ENCODE data around the gene FTO. TPM values are rescaled to one million over a fixed set of nuclear protein-coding genes. Genes with fewer than 3 reads are reported as not detected.

The FTO gene
- total and polyA plus RNA-seq, 5 donors from 2014 or later: 58.6 to 97.6 (median 93.4) TPM

DNA sequence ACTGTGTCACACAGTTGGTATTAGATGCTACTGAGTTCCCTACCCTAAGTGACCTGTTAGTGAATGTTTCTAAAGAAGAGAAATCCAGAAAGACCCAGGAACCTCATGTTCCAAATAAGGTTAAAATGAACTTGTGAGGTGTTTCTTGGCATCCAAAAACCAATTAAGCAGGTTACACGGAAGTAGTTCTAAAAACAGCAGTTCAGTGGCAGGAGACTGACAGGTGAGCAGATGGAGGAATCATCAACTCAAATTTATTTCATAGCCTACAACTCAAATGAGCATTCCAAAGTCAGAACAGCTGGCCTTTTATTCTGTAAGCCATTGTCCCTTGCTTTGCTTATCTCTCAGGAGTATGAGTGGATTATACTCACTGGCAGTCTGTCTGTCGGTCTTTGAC lies 394.3 kb downstream of the FTO start:
- Mint-ChIP-seq H3K36me3 (peaks cover 32% of the 10 kb centered on the region), H3K27ac (no peak overlapping the region), H3K9me3 (peaks cover 0 to 13% (median 1%) of the 10 kb centered on the region in 7 donors), H3K4me1 (peaks cover 0 to 4% (median 0%) of the 10 kb centered on the region in 4 donors), H3K4me3 (no peak overlapping the region), H3K27me3 (no peaks in the 10 kb centered on the region)
- Histone ChIP-seq H3K27ac (ENCODE audit: insufficient read depth, low read length, poor library complexity, severe bottlenecking) (no peak overlapping the region), H3K27me3 (ENCODE audit: control insufficient read depth, insufficient read depth, low read length) (no peaks in the 10 kb centered on the region), H3K4me1 (ENCODE audit: control insufficient read depth, insufficient read depth, low read length, poor library complexity, severe bottlenecking) (no peaks in the 10 kb centered on the region), H3K4me3 (ENCODE audit: low read depth, low read length) (no peak overlapping the region), H3K9me3 (ENCODE audit: control insufficient read depth in 2 of 2, low read length in 2 of 2) (no peaks in the 10 kb centered on the region), H3K36me3 (ENCODE audit: control insufficient read depth, insufficient read depth, low read length) (peaks cover 4% of the 10 kb centered on the region)
- DNase-seq: no peak
- ATAC-seq (ENCODE audit: low read depth in 2 of 2): no peak

DNA sequence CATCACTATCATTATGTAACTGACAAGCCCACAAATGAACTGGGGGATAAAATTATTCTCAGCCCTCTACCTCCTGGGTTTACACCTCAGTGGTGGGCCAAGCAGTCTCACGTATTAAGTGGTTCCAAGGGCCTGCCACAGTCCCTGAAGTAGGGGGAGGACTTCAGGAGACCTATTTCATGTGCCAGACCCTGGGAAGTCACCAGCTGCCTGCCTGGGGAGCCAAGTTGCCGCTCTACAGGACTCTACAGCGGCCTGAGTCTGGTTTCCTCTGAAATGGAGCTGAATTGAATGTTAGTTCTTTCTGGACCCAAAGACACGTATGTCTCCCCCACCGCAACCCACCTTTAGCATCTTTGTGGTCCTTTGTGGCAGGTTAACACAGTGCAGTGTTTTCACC lies 395.7 kb downstream of the FTO start:
- ATAC-seq (ENCODE audit: low read depth in 2 of 2): no peak
- Mint-ChIP-seq H3K36me3 (peaks cover 23% of the 10 kb centered on the region), H3K27ac (no peak overlapping the region)

GRCh38 chr16:54102888-54103866 lies 399.2 kb downstream of the FTO start:
- Histone ChIP-seq H3K9me3 (ENCODE audit: control insufficient read depth in 2 of 2, low read length in 2 of 2) (no peaks in the 10 kb centered on the region), H3K4me1 (ENCODE audit: control insufficient read depth, insufficient read depth, low read length, poor library complexity, severe bottlenecking) (no peaks in the 10 kb centered on the region), H3K27me3 (ENCODE audit: control insufficient read depth, insufficient read depth, low read length) (no peaks in the 10 kb centered on the region), H3K4me3 (ENCODE audit: low read depth, low read length) (no peak overlapping the region), H3K36me3 (ENCODE audit: control insufficient read depth, insufficient read depth, low read length) (no peaks in the 10 kb centered on the region), H3K27ac (ENCODE audit: insufficient read depth, low read length, poor library complexity, severe bottlenecking) (no peak overlapping the region)
- DNase-seq (no peak), ATAC-seq (ENCODE audit: low read depth in 2 of 2) (no peak)
- Mint-ChIP-seq H3K36me3 (peaks cover 13% of the 10 kb centered on the region), H3K9me3 (peaks cover 0 to 2% (median 0%) of the 10 kb centered on the region in 7 donors), H3K27me3 (no peaks in the 10 kb centered on the region), H3K27ac (no peak overlapping the region), H3K4me3 (no peak overlapping the region), H3K4me1 (peaks cover 0 to 8% (median 0%) of the 10 kb centered on the region in 4 donors)

More for the DNA sequence above, 395.7 kb downstream of the FTO start:
- Histone ChIP-seq H3K9me3 (ENCODE audit: control insufficient read depth in 2 of 2, low read length in 2 of 2) (no peaks in the 10 kb centered on the region), H3K27ac (ENCODE audit: insufficient read depth, low read length, poor library complexity, severe bottlenecking) (no peak overlapping the region), H3K27me3 (ENCODE audit: control insufficient read depth, insufficient read depth, low read length) (no peaks in the 10 kb centered on the region), H3K36me3 (ENCODE audit: control insufficient read depth, insufficient read depth, low read length) (peaks cover under 1% of the 10 kb centered on the region), H3K4me1 (ENCODE audit: control insufficient read depth, insufficient read depth, low read length, poor library complexity, severe bottlenecking) (no peaks in the 10 kb centered on the region), H3K4me3 (ENCODE audit: low read depth, low read length) (no peak overlapping the region)
- peaks cover 0 to 8% (median 0%) of the 10 kb centered on the region in 4 donors for H3K4me1 Mint-ChIP-seq
- H3K4me3 Mint-ChIP-seq: no peak overlapping the region
- peaks cover 0 to 13% (median 1%) of the 10 kb centered on the region in 7 donors for H3K9me3 Mint-ChIP-seq
- H3K27me3 Mint-ChIP-seq: no peaks in the 10 kb centered on the region
- no peak for DNase-seq

DNA sequence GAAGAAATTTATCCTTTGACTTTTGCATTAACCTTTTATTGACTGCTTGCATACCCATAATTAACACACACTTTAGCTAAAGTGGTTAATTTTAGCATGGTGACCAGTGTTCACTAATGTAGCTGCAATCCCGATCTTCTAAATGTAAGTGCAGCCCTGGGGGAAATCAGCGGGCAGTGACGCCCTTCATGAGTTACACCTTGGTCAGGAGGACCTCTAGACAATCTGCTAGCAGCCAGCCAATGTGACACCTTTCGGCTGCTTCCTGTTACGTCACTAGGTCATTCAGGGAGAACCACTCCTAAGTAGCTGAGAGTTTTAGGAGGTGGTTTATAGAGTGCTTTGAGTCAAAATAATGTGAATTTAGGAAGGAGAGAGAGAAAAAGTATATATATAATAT lies 402.1 kb downstream of the FTO start:
- no peaks in the 10 kb centered on the region for H3K4me1 ChIP-seq (ENCODE audit: control insufficient read depth, insufficient read depth, low read length, poor library complexity, severe bottlenecking)
- H3K27ac ChIP-seq (ENCODE audit: insufficient read depth, low read length, poor library complexity, severe bottlenecking): no peak overlapping the region
- Mint-ChIP-seq H3K36me3 (peaks cover 12% of the 10 kb centered on the region), H3K4me1 (peaks cover 0 to 8% (median 0%) of the 10 kb centered on the region in 4 donors), H3K4me3 (no peak overlapping the region), H3K27me3 (no peaks in the 10 kb centered on the region), H3K27ac (no peak overlapping the region), H3K9me3 (peaks cover 0 to 2% (median 0%) of the 10 kb centered on the region in 7 donors)
- ATAC-seq (ENCODE audit: low read depth in 2 of 2) (no peak), DNase-seq (no peak)
- no peaks in the 10 kb centered on the region for H3K27me3 ChIP-seq (ENCODE audit: control insufficient read depth, insufficient read depth, low read length)
- no peaks in the 10 kb centered on the region for H3K9me3 ChIP-seq (ENCODE audit: control insufficient read depth in 2 of 2, low read length in 2 of 2)
- no peak overlapping the region for H3K4me3 ChIP-seq (ENCODE audit: low read depth, low read length)
- H3K36me3 ChIP-seq (ENCODE audit: control insufficient read depth, insufficient read depth, low read length): no peaks in the 10 kb centered on the region

DNA sequence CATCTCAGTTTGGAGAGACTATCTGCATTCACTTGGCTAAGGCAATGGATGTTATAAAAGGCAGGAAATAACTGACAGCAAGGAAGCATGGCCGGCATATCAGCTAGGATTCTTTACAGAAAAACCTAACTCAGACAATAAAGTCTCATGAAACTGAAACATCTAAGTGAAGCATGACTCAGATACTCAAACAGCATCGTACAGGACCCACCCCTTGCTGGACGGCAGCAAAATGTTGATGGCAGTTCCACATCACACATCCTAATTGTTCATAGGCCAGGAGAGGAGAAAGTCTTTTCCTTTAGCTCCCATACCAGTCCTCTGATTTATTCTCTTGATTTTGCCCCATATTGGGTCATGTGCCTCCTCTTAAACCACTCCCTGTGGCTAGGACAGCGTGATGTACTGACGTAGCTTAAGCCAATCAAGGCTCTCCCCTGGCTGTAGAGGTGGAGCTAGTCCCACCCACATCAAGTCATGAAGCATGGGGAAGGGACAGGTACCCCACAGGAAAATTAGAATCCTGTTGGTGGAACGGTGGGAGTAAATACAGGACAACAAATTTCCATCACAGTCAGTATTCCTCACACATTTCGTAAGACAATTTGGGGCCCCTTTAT lies 403.7 kb downstream of the FTO start:
- Histone ChIP-seq H3K9me3 (ENCODE audit: control insufficient read depth in 2 of 2, low read length in 2 of 2) (no peaks in the 10 kb centered on the region), H3K4me1 (ENCODE audit: control insufficient read depth, insufficient read depth, low read length, poor library complexity, severe bottlenecking) (no peaks in the 10 kb centered on the region), H3K27me3 (ENCODE audit: control insufficient read depth, insufficient read depth, low read length) (no peaks in the 10 kb centered on the region), H3K27ac (ENCODE audit: insufficient read depth, low read length, poor library complexity, severe bottlenecking) (no peak overlapping the region), H3K4me3 (ENCODE audit: low read depth, low read length) (no peak overlapping the region), H3K36me3 (ENCODE audit: control insufficient read depth, insufficient read depth, low read length) (peaks cover 10% of the 10 kb centered on the region)
- no peak for ATAC-seq (ENCODE audit: low read depth in 2 of 2)
- Mint-ChIP-seq H3K9me3 (no peaks in the 10 kb centered on the region), H3K36me3 (peaks cover 28% of the 10 kb centered on the region), H3K27me3 (no peaks in the 10 kb centered on the region), H3K4me3 (no peak overlapping the region), H3K4me1 (peaks cover 0 to 8% (median 0%) of the 10 kb centered on the region in 4 donors), H3K27ac (no peak overlapping the region)
- no peak for DNase-seq

- no peak overlapping the region for H3K4me3 ChIP-seq (ENCODE audit: low read depth, low read length)
- no peak overlapping the region for H3K27ac ChIP-seq (ENCODE audit: insufficient read depth, low read length, poor library complexity, severe bottlenecking)
- Mint-ChIP-seq H3K27me3 (no peaks in the 10 kb centered on the region), H3K36me3 (peaks cover 49% of the 10 kb centered on the region), H3K4me1 (no peaks in the 10 kb centered on the region), H3K27ac (no peak overlapping the region), H3K4me3 (no peak overlapping the region), H3K9me3 (no peaks in the 10 kb centered on the region)
- peaks cover 24% of the 10 kb centered on the region for H3K36me3 ChIP-seq (ENCODE audit: control insufficient read depth, insufficient read depth, low read length)
- H3K9me3 ChIP-seq (ENCODE audit: control insufficient read depth in 2 of 2, low read length in 2 of 2): no peaks in the 10 kb centered on the region
- no peaks in the 10 kb centered on the region for H3K4me1 ChIP-seq (ENCODE audit: control insufficient read depth, insufficient read depth, low read length, poor library complexity, severe bottlenecking)
- no peak for ATAC-seq (ENCODE audit: low read depth in 2 of 2)
- no peaks in the 10 kb centered on the region for H3K27me3 ChIP-seq (ENCODE audit: control insufficient read depth, insufficient read depth, low read length)
- no peak for DNase-seq
Observed at GRCh38 chr16:54110016-54110981, 406.3 kb downstream of the FTO start.

GRCh38 chr16:54112451-54113206 lies 408.7 kb downstream of the FTO start:
- DNase-seq (no peak), ATAC-seq (ENCODE audit: low read depth in 2 of 2) (no peak)
- peaks cover 56% of the 10 kb centered on the region for H3K36me3 Mint-ChIP-seq

More at GRCh38 chr16:54112451-54113206, 408.7 kb downstream of the FTO start:
- peak overlapping the region in 1 of 3 donors; percentile 23 for H3K27ac Mint-ChIP-seq
- no peak overlapping the region for H3K27ac ChIP-seq (ENCODE audit: insufficient read depth, low read length, poor library complexity, severe bottlenecking)
- no peaks in the 10 kb centered on the region for H3K27me3 Mint-ChIP-seq
- no peak overlapping the region for H3K4me3 ChIP-seq (ENCODE audit: low read depth, low read length)
- H3K4me3 Mint-ChIP-seq: no peak overlapping the region
- no peaks in the 10 kb centered on the region for H3K4me1 ChIP-seq (ENCODE audit: control insufficient read depth, insufficient read depth, low read length, poor library complexity, severe bottlenecking)
- H3K36me3 ChIP-seq (ENCODE audit: control insufficient read depth, insufficient read depth, low read length): peaks cover 24% of the 10 kb centered on the region
- H3K27me3 ChIP-seq (ENCODE audit: control insufficient read depth, insufficient read depth, low read length): no peaks in the 10 kb centered on the region
- no peaks in the 10 kb centered on the region for H3K4me1 Mint-ChIP-seq
- no peaks in the 10 kb centered on the region for H3K9me3 ChIP-seq (ENCODE audit: control insufficient read depth in 2 of 2, low read length in 2 of 2)
- H3K9me3 Mint-ChIP-seq: no peaks in the 10 kb centered on the region

All from CD4-positive, CD25-positive, alpha-beta regulatory T cell (primary cell).